Measurements from ENCODE around the gene CBFA2T3.

The CBFA2T3 gene

DNA sequence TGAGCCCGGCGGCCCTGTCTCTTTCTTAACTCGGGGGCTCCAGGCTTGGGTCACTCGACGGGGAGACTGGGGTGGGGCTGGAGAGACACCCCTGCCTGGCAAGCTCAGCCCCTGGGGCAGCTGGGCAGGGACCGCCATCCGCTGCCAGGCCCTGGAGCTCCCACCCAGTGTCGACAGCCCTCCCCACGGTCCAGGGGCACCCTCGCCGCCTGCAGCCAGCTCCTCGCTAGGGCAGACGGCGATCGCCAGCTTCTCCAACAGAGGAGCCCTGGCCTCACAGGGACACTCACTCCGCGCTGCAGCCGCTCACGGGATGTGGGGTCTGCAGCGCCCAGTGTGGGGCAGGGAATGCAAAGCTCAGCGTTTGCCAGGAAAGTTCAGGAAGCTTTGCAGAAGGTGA, 149.3 kb downstream of the CBFA2T3 start:
- in situ Hi-C loops (cut with HindIII; ENCODE audit: low sequenced_read_pairs), result no loop called here

- in situ Hi-C loops (cut with HindIII; ENCODE audit: low sequenced_read_pairs), result no loop called here
These were observed 150.8 kb downstream of the CBFA2T3 start for GRCh38 chr16:88826070-88826840.

- in situ Hi-C loops (cut with HindIII; ENCODE audit: low sequenced_read_pairs), result no loop called here
These were observed 151.9 kb downstream of the CBFA2T3 start for GRCh38 chr16:88825146-88825545.

Data from endothelial cell of hepatic sinusoid (primary cell).